Hepatocyte (in vitro differentiated cells): ENCODE results near the gene GPATCH4. TPM values are rescaled to one million over a fixed set of nuclear protein-coding genes. Genes with fewer than 3 reads are reported as not detected.

Experiments
- DNase-seq: peaks from one replicate; pipeline ENCODE4 v3.0.0-alpha.2; 2016; ENCODE audit warnings: low spot score
- H2AFZ ChIP-seq: fragments of 200-600 bp; sonication (generic); 2 replicates; pipeline ENCODE4 v1.6.0; 2016; ENCODE audit warnings: antibody characterized with exemption, mild to moderate bottlenecking
- H3K27ac ChIP-seq: fragments of 200-600 bp; sonication (generic); 2 replicates; pipeline ENCODE4 v1.5.1; 2016; ENCODE audit warnings: mild to moderate bottlenecking
- H3K27me3 ChIP-seq: fragments of 200-600 bp; sonication (generic); 2 replicates; pipeline ENCODE4 v1.6.1; 2016
- H3K36me3 ChIP-seq: fragments of 200-600 bp; sonication (generic); replicated peaks from 2 replicates; pipeline ENCODE4 v1.5.1; 2016; ENCODE audit warnings: low read depth; ENCODE audit not compliant: insufficient read depth
- H3K4me1 ChIP-seq: fragments of 200-600 bp; sonication (generic); 2 replicates; pipeline ENCODE4 v1.5.1; 2016; ENCODE audit warnings: mild to moderate bottlenecking, moderate library complexity; ENCODE audit not compliant: insufficient read depth
- H3K4me2 ChIP-seq: fragments of 200-600 bp; sonication (generic); 2 replicates; pipeline ENCODE4 v1.6.0; 2016
- H3K4me3 ChIP-seq: fragments of 200-600 bp; sonication (generic); 2 replicates; pipeline ENCODE4 v1.5.1; 2016; ENCODE audit warnings: mild to moderate bottlenecking
- H3K79me2 ChIP-seq: fragments of 200-600 bp; sonication (generic); 2 replicates; pipeline ENCODE4 v1.6.0; 2017; ENCODE audit warnings: mild to moderate bottlenecking
- H3K9me2 ChIP-seq: fragments of 200-600 bp; sonication (generic); replicated peaks from 2 replicates; pipeline ENCODE4 v1.6.0; 2017; ENCODE audit warnings: mild to moderate bottlenecking; ENCODE audit not compliant: insufficient read depth
- H3K9me3 ChIP-seq: fragments of 200-600 bp; sonication (generic); 2 replicates; pipeline ENCODE4 v1.5.1; 2016; ENCODE audit warnings: low read depth, mild to moderate bottlenecking
- H4K20me1 ChIP-seq: fragments of 200-600 bp; sonication (generic); 2 replicates; pipeline ENCODE4 v1.6.0; 2016; ENCODE audit warnings: mild to moderate bottlenecking; ENCODE audit not compliant: insufficient read depth, poor library complexity, severe bottlenecking
- EZH2 ChIP-seq: fragments of 200-600 bp; sonication (generic); IDR thresholded peaks from 2 replicates; pipeline ENCODE4 v1.6.1; 2016; ENCODE audit warnings: antibody characterized with exemption, mild to moderate bottlenecking, borderline replicate concordance
- EZH2phosphoT487 ChIP-seq: fragments of 200-600 bp; sonication (generic); IDR thresholded peaks from one replicate; pipeline ENCODE4 v1.6.1; 2018; ENCODE audit warnings: antibody characterized with exemption, mild to moderate bottlenecking, low read depth, moderate library complexity; ENCODE audit not compliant: unreplicated experiment, severe bottlenecking
- WGBS: methylation state at CpG from one replicate; pipeline ENCODE4 v1.1.6; 2016; ENCODE audit warnings: low lambda C conversion rate; ENCODE audit errors: missing lambda C conversion rate; 5-methylcytosine and 5-hydroxymethylcytosine counted together
- polyA plus RNA-seq: library from polyadenylated mRNA; unstranded; fragments of >200 nt; fragmentation: Nextera tagmentation; extraction: Ambion mirVana; gene quantifications from 2 replicates; pipeline ENCODE4 v1.2.1, GENCODE V29; 2016
- total RNA-seq: library from RNA; depleted of rRNA; stranded (reverse); fragments of >200 nt; gene quantifications from 2 replicates; pipeline ENCODE4 v1.2.3, GENCODE V29; 2014
- TF ChIP-seq, protein P1 (sequence below): fragments of 200-600 bp; sonication (generic); IDR thresholded peaks from 2 replicates; pipeline ENCODE4 v1.5.1; 2016; ENCODE audit warnings: antibody characterized with exemption, mild to moderate bottlenecking; ENCODE audit not compliant: poor library complexity

The GPATCH4 gene
- total and polyA plus RNA-seq, 2 experiments from 2014 or later: 5.6 to 28.3 TPM

DNA sequence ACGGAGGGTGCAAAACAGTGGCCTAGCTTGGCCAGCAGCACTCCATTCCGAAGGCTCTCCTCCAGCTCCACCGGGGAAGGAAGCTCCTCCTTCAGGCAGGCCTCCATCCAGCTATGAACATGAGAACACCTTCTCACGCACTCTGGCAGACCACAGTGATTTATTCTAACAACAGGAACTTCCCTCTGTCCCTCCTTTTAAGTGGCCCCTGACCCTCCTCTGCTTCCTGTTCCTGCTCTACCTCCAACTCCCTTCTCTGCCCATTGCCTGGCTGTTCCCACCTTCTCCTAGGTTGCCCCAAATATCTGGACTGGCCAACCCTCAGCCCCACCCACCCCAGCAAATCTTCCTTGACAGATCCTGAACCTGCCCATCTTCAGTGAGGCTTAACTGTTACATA lies 34.8 kb downstream of the GPATCH4 start:
- no peak for DNase-seq
- WGBS: 93% methylated on average over 4 of the region's 4 CpGs
- no peak overlapping the region for H3K4me2 ChIP-seq
- H3K4me3 ChIP-seq: no peak overlapping the region
- H3K36me3 ChIP-seq: no peaks in the 10 kb centered on the region
- peaks cover 9% of the 10 kb centered on the region for H3K79me2 ChIP-seq
- no peaks in the 10 kb centered on the region for H3K27me3 ChIP-seq
- H3K27ac ChIP-seq: no peak overlapping the region
- peaks cover 8% of the 10 kb centered on the region for H3K4me1 ChIP-seq
- no peaks in the 10 kb centered on the region for H3K9me3 ChIP-seq
- no peaks in the 10 kb centered on the region for H4K20me1 ChIP-seq
- TF ChIP-seq, protein P1, sequence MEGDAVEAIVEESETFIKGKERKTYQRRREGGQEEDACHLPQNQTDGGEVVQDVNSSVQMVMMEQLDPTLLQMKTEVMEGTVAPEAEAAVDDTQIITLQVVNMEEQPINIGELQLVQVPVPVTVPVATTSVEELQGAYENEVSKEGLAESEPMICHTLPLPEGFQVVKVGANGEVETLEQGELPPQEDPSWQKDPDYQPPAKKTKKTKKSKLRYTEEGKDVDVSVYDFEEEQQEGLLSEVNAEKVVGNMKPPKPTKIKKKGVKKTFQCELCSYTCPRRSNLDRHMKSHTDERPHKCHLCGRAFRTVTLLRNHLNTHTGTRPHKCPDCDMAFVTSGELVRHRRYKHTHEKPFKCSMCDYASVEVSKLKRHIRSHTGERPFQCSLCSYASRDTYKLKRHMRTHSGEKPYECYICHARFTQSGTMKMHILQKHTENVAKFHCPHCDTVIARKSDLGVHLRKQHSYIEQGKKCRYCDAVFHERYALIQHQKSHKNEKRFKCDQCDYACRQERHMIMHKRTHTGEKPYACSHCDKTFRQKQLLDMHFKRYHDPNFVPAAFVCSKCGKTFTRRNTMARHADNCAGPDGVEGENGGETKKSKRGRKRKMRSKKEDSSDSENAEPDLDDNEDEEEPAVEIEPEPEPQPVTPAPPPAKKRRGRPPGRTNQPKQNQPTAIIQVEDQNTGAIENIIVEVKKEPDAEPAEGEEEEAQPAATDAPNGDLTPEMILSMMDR: no peak
- no peak overlapping the region for H2AFZ ChIP-seq
- H3K9me2 ChIP-seq: no peaks in the 10 kb centered on the region

DNA sequence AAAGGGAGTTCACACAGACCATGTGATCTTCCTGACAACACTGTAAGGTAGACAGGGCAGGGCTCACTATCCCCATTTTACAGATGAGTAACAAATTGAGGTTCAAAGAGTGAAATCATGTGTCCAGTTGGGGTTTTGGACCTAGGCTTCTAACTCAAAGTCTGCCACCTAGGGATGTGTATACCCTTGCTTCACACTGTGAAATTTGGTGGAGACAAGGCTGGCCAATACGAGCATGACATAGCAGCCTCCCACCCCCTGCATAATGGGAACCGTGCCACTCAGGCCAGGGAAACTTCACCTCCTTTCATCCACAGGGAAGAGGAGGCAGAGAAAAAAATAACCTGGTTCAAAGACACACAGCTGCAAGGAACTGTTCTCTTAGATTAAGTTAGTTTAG lies 35.8 kb downstream of the GPATCH4 start:
- no peaks in the 10 kb centered on the region for H3K27me3 ChIP-seq
- H2AFZ ChIP-seq: no peak overlapping the region
- peaks cover 9% of the 10 kb centered on the region for H3K79me2 ChIP-seq
- H3K4me1 ChIP-seq: peaks cover 4% of the 10 kb centered on the region
- 74% methylated on average over 2 of the region's 2 CpGs for WGBS
- H3K9me2 ChIP-seq: no peaks in the 10 kb centered on the region
- TF ChIP-seq EZH2phosphoT487 (no peak), EZH2 (no peak)
- TF ChIP-seq, protein P1: no peak
- H3K4me2 ChIP-seq: no peak overlapping the region
- no peak overlapping the region for H3K27ac ChIP-seq
- no peaks in the 10 kb centered on the region for H3K36me3 ChIP-seq
- H3K9me3 ChIP-seq: no peaks in the 10 kb centered on the region
- no peaks in the 10 kb centered on the region for H4K20me1 ChIP-seq
- no peak overlapping the region for H3K4me3 ChIP-seq
- no peak for DNase-seq

DNA sequence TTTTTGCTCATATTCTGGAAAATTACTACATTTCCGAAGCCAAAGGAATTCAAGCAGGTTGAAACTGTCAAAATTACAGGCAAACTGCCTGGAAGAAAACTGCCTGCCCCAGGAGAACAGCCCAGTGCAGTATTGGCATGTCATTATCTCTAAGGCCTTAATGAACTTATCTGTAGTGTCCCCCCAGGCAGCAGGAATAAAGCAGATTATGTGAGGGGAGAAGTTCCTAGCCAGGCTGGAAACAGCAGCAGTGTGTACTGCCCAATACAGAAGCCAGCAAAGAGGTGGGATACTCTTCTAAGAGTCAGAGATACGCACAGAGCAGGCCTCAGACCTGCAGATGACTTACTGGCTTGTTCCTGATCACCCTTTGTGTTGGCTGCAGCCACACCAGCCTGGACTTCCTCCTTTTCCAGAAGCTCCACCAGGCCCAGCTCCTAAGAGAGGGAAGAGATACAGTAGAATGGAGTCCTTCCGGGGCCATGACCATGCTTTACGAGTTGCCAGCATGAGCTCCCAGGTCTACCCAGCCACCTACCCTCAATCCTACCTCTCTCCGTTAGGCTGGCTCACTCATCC lies 40.6 kb downstream of the GPATCH4 start:
- H3K79me2 ChIP-seq: no peaks in the 10 kb centered on the region
- H4K20me1 ChIP-seq: no peaks in the 10 kb centered on the region
- 73% methylated on average over 5 of the region's 5 CpGs for WGBS
- no peaks in the 10 kb centered on the region for H3K4me1 ChIP-seq
- TF ChIP-seq EZH2phosphoT487: no peak
- TF ChIP-seq, protein P1: no peak
- TF ChIP-seq EZH2: no peak
- H2AFZ ChIP-seq: no peak overlapping the region
- H3K27me3 ChIP-seq: no peaks in the 10 kb centered on the region
- H3K4me2 ChIP-seq: no peak overlapping the region
- no peak for DNase-seq
- H3K36me3 ChIP-seq: no peaks in the 10 kb centered on the region
- no peaks in the 10 kb centered on the region for H3K9me3 ChIP-seq
- H3K27ac ChIP-seq: no peak overlapping the region
- no peaks in the 10 kb centered on the region for H3K9me2 ChIP-seq
- no peak overlapping the region for H3K4me3 ChIP-seq
